HG03175 (cell line): ENCODE measurements around the gene RRAS2.
"Not testable (repeated sequence)": the region's sequence is repeated elsewhere in the genome, so short reads cannot be mapped to it uniquely, and the experiment has no call there.

ENCODE experiments used
- ATAC-seq: cut with Tn5 transposase; IDR thresholded peaks from one replicate; pipeline ENCODE4 v1.9.1; 2021; ENCODE audit warnings: mild to moderate bottlenecking, moderate library complexity; ENCODE audit not compliant: unreplicated experiment

Gene RRAS2

GRCh38 chr11:14259878-14260277 lies 99.1 kb downstream of the RRAS2 start:
- no peak for ATAC-seq

GRCh38 chr11:14259186-14259784 lies 99.7 kb downstream of the RRAS2 start:
- ATAC-seq = no peak

- ATAC-seq = no peak
Observed at GRCh38 chr11:14258221-14258935, 100.6 kb downstream of the RRAS2 start.

- ATAC-seq = no peak
Observed at GRCh38 chr11:14255238-14255534, 103.8 kb downstream of the RRAS2 start.

GRCh38 chr11:14254533-14255237 lies 104.3 kb downstream of the RRAS2 start:
- no peak for ATAC-seq

GRCh38 chr11:14253840-14254239 lies 105.1 kb downstream of the RRAS2 start:
- ATAC-seq = no peak

GRCh38 chr11:14253421-14253820 lies 105.6 kb downstream of the RRAS2 start:
- no peak for ATAC-seq

- ATAC-seq = not testable (repeated sequence)
Observed at GRCh38 chr11:14252501-14252900, 106.5 kb downstream of the RRAS2 start.

- ATAC-seq = no peak
Observed at GRCh38 chr11:14251754-14252153, 107.2 kb downstream of the RRAS2 start.

- ATAC-seq = no peak
Observed at GRCh38 chr11:14249121-14249963, 109.6 kb downstream of the RRAS2 start.

GRCh38 chr11:14248580-14248981 lies 110.4 kb downstream of the RRAS2 start:
- ATAC-seq = no peak

GRCh38 chr11:14245444-14245843 lies 113.5 kb downstream of the RRAS2 start:
- ATAC-seq = no peak

- no peak for ATAC-seq
Observed at GRCh38 chr11:14244926-14245325, 114.1 kb downstream of the RRAS2 start.

- ATAC-seq = no peak
Observed at GRCh38 chr11:14242733-14243132, 116.2 kb downstream of the RRAS2 start.

- ATAC-seq = no peak
Observed at GRCh38 chr11:14242187-14242586, 116.8 kb downstream of the RRAS2 start.

- no peak for ATAC-seq
Observed at GRCh38 chr11:14240951-14241350, 118.0 kb downstream of the RRAS2 start.

GRCh38 chr11:14240221-14240620 lies 118.8 kb downstream of the RRAS2 start:
- ATAC-seq = no peak

- peak; percentile 98 for ATAC-seq
Observed at GRCh38 chr11:14237444-14237961, 121.5 kb downstream of the RRAS2 start.

- ATAC-seq = no peak
Observed at GRCh38 chr11:14235701-14236100, 123.3 kb downstream of the RRAS2 start.

- no peak for ATAC-seq
Observed at GRCh38 chr11:14234446-14234845, 124.5 kb downstream of the RRAS2 start.

GRCh38 chr11:14232652-14233051 lies 126.3 kb downstream of the RRAS2 start:
- ATAC-seq = no peak
